D721Med (cell line): ENCODE data around the gene CPXM1.

Experiments
- DNase-seq: peaks from one replicate; pipeline ENCODE4 v3.0.0; 2011; ENCODE audit warnings: low spot score; ENCODE audit not compliant: insufficient read length
- FAIRE-seq: peaks from 2 replicates; lab custom pipeline; 2011; peaks lifted over from hg19 to GRCh38; lab: Jason Lieb, UNC
- TF ChIP-seq, protein P1 (sequence below): IDR thresholded peaks from 2 replicates; pipeline ENCODE4 v1.5.1; 2012; ENCODE audit warnings: mild to moderate bottlenecking, control low read depth; ENCODE audit not compliant: insufficient read depth; ENCODE audit errors: missing control alignments

Gene CPXM1

DNA sequence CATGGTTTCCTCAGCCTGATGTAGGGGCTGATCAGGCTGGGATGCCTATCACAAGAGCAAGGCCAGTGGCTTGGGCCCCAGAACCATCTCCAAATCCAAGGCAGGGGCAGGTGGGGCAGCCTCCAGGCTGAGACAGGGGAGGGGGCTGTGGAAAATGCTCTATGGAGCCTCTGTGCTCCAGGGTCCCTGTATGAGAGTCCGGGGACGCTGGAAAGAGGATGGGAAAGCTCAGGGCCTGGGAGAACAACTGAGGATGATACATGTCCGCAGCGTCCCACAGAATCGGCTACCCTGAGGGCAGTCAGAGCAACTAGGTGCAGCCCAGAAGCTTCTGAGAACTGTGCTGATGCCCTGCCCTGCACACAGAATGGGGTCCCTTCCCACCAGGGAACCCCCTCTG lies 43.4 kb downstream of the CPXM1 start:
- FAIRE-seq: no peak
- DNase-seq: no peak

DNA sequence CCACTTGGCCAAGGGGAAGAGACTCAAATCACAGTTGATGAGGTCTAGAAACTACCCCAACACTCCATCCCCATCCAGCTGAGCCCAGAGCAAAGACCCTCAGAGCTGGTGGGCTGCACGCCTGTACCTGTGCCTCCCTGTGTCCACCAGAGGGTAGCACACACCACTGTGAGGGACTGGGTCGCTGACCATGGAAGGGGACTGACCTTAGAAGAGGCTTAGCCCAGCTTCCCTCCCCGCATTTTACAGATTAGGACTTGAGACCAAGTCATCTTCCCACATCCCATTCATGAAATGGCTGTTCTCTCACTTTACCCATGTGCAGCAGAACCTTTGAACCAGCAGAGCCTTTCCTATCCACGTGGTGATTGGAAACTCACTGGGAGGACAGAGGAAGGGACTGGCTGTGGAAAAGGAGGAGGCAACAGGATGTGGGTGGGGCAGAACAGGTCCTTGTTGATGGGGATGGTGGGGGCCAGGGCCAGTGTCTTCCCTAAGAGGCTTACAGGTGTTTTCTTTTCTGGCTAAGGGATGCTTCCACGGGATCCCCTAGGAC lies 44.3 kb downstream of the CPXM1 start:
- DNase-seq (no peak), FAIRE-seq (no peak)
- TF ChIP-seq, protein P1, sequence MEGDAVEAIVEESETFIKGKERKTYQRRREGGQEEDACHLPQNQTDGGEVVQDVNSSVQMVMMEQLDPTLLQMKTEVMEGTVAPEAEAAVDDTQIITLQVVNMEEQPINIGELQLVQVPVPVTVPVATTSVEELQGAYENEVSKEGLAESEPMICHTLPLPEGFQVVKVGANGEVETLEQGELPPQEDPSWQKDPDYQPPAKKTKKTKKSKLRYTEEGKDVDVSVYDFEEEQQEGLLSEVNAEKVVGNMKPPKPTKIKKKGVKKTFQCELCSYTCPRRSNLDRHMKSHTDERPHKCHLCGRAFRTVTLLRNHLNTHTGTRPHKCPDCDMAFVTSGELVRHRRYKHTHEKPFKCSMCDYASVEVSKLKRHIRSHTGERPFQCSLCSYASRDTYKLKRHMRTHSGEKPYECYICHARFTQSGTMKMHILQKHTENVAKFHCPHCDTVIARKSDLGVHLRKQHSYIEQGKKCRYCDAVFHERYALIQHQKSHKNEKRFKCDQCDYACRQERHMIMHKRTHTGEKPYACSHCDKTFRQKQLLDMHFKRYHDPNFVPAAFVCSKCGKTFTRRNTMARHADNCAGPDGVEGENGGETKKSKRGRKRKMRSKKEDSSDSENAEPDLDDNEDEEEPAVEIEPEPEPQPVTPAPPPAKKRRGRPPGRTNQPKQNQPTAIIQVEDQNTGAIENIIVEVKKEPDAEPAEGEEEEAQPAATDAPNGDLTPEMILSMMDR: peak; percentile 49

More for the DNA sequence above, 43.4 kb downstream of the CPXM1 start:
- TF ChIP-seq, protein P1: no peak

DNA sequence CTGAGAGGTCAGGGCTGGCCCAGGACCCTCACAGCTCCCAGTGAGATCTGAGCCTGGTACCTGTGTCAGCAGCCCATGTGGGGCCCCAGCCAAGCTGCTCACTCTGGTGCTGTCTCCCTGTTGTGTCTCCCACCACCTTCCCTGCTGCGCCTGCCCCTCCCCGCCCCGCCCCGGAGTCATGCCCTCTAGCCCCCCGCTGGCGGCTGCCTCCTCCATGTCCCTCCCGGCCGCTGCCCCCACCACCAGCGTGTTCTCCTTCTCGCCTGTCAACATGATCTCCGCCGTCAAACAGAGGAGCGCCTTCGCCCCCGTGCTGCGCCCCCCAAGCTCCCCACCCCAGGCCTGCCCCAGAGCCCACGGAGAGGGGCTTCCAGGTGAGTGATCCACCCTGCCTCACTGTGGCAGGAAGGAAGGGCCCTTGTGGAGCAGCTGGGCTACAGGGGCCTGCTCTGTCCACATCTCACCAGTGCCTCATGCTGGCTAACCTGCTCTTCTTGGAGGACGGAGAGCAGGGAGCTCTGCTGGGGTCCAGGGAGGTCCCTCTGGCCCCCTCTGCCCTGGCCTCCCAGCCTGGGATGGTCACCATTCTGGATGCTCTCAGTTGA lies 44.9 kb downstream of the CPXM1 start:
- no peak for FAIRE-seq
- TF ChIP-seq, protein P1: no peak
- no peak for DNase-seq

DNA sequence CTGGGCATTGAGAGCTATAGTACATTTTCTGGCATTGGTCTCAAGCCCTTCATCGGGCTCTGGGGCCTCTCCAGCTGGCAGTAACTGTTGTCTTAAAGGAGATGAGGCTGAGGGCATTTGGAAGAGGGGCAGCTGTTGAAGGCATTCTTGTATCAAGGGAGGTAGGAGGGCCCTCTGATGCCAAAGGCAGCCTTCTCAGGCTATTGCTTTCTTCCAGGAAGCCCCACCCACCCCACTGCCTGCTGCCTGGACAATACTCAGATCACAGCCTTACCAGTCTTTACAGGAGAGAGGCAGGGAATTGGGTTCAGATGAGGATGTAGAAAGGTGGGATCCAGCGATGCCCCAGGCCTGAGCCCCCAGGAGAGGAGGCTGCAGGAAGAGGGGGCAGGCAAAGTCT lies 46.0 kb downstream of the CPXM1 start:
- no peak for DNase-seq
- FAIRE-seq: no peak
- TF ChIP-seq, protein P1: no peak

DNA sequence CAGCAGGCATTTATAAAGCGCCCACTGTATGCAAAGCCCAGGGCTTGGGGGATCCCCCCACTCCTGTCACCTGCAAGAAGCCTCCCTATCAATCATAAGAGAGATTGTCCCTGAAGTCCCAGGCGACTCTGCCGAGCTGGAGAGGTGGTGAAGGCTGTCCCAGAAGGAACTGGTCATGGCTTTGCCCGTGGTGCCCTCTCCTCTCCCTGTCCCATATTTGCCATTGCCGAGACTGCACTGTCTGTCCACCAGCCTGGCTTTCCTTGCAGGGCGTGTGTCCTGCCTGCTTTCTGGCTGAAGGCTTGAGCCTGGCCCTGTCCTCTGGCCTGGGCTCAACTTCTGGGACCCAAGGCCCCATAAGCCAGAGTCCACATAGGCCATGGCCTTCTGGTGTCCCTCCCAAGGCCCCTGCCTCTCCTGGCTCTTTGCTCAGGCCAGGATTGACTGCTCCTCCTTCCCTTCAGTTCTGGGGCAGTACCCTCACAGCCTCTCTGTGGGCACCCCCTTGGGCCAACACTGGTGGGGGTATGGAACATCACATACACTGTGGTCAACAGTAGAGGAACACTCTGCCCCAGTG lies 46.9 kb downstream of the CPXM1 start:
- DNase-seq (no peak), FAIRE-seq (no peak)
- TF ChIP-seq, protein P1: no peak

DNA sequence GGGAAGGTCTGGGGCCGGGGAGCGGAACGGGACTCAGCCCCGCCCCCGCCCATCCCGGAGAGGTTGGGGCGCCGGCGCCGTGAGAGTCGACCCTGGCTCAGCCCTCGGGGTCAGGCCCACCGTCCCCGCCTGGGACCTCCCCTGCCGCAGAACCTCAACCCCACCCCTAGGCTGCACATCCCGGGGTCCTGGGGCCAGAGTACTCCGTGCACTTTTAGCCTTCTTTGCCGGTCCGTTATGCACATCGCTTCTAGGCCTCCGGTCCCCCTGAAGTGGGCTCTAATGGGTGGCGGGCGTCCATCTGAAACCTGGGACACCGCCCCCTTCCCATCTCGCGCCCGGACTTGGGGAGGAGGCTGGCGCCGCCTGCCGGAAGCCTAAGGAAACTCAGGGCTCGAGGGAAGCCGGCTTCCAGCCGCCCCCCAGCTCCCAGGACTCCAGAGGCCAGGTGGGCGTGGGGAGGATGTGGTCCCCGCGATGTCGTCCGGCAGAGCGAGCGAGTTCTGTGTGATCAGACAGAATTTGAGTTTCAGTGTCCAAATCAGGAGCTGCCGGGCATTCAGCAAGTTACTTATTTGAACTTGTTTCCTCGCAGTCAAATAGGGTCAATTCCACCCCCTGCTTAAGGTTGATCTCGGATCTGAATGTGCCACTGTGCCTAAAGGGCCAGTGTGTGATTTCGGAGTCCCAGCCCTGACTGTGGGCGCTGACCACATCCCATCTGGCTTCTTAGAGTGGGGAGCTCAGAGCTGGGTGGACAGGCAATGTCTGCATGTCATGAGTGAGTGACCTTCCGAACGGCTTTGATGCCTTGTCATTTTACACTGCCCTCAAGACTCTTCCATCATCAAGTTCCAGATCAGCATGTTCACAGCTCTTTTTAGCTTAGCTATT lies 47.6 kb downstream of the CPXM1 start:
- TF ChIP-seq, protein P1: peak; percentile 49
- FAIRE-seq (no peak), DNase-seq (no peak)
